ENCODE measurements around the gene EIF4B.
"Not testable (repeated sequence)": the region's sequence is repeated elsewhere in the genome, so short reads cannot be mapped to it uniquely, and the experiment has no call there.

Gene EIF4B

GRCh38 chr12:52980650-52981423 lies 25.4 kb upstream of the EIF4B start:
- H3K4me3 ChIP-seq (ENCODE audit: low read depth, low read length): no peak overlapping the region
- TF ChIP-seq CTCF (IDR thresholded peaks at IDR 0.05; ENCODE audit: borderline replicate concordance, insufficient read depth, low read depth, low read length): peak; percentile 93

- TF ChIP-seq CTCF (IDR thresholded peaks at IDR 0.05; ENCODE audit: borderline replicate concordance, insufficient read depth, low read depth, low read length): no peak
- H3K4me3 ChIP-seq (ENCODE audit: low read depth, low read length): no peak overlapping the region
These were observed 22.1 kb upstream of the EIF4B start for GRCh38 chr12:52984136-52984535.

GRCh38 chr12:52988898-52989297 lies 17.4 kb upstream of the EIF4B start:
- TF ChIP-seq CTCF (IDR thresholded peaks at IDR 0.05; ENCODE audit: borderline replicate concordance, insufficient read depth, low read depth, low read length): no peak
- no peak overlapping the region for H3K4me3 ChIP-seq (ENCODE audit: low read depth, low read length)

- no peak for TF ChIP-seq CTCF (IDR thresholded peaks at IDR 0.05; ENCODE audit: borderline replicate concordance, insufficient read depth, low read depth, low read length)
- no peak overlapping the region for H3K4me3 ChIP-seq (ENCODE audit: low read depth, low read length)
These were observed 16.1 kb upstream of the EIF4B start for GRCh38 chr12:52990206-52990605.

- H3K4me3 ChIP-seq (ENCODE audit: low read depth, low read length): not testable (repeated sequence)
These were observed 14.0 kb upstream of the EIF4B start for GRCh38 chr12:52992240-52992639.

- H3K4me3 ChIP-seq (ENCODE audit: low read depth, low read length): no peak overlapping the region
- no peak for TF ChIP-seq CTCF (IDR thresholded peaks at IDR 0.05; ENCODE audit: borderline replicate concordance, insufficient read depth, low read depth, low read length)
These were observed 13.3 kb upstream of the EIF4B start for GRCh38 chr12:52992699-52993557.

GRCh38 chr12:52993558-52993869 lies 12.7 kb upstream of the EIF4B start:
- no peak for TF ChIP-seq CTCF (IDR thresholded peaks at IDR 0.05; ENCODE audit: borderline replicate concordance, insufficient read depth, low read depth, low read length)

More at GRCh38 chr12:52993558-52993869, 12.7 kb upstream of the EIF4B start:
- no peak overlapping the region for H3K4me3 ChIP-seq (ENCODE audit: low read depth, low read length)

Data from GM12875 (cell line).